Measurements from ENCODE around the gene MPDU1.

MPDU1 gene

DNA sequence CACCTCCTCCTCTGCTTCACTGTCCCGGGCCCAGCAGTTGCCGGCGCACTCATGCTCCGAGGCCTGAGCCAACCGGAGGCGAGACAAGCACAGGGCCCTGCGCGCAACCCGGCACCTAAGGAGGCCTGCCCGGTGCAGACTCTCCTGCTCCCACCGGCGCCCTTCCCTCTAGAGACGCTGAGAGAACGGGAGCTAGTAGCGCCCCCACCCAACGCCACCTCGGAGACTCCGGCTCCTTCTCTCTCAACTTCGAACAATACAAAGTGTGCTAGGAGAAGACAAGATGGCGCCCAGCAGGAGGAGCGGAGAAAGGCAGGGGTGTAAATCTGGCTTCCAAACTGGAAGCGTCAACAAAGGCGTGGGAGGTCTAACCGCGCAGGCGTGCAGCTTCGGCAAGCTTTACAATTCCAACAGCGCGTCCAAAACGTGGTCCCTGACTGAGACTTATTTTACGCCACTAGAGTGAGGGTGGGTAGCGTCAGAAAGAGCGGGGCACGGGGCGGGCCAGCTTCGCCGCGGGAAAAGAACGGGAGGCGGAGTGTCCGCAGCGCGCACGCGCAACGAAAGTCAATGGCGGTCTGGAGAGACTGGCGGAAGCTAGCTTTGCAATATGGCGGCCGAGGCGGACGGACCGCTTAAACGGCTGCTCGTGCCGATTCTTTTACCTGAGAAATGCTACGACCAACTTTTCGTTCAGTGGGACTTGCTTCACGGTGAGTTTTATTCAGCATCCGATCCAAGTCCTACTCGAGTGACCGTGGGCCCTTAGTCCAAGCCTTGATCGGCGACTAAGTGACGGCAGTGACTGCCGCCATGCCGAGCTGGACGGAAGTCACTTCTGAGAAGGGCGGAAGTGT, at the start of gene MPDU1:
TSS of gene MPDU1 (plus strand) at position 600 of the 857 bp plus-strand sequence. CDS start at position 611, 11 bp downstream.
- peak; percentile 89 for DNase-seq (ENCODE audit: low spot score)

- DNase-seq (ENCODE audit: low spot score), result no peak
Measured at GRCh38 chr17:7538050-7538449, 45.6 kb upstream of the MPDU1 start.

- no peak for DNase-seq (ENCODE audit: low spot score)
Measured at GRCh38 chr17:7538891-7539545, 44.6 kb upstream of the MPDU1 start.

DNA sequence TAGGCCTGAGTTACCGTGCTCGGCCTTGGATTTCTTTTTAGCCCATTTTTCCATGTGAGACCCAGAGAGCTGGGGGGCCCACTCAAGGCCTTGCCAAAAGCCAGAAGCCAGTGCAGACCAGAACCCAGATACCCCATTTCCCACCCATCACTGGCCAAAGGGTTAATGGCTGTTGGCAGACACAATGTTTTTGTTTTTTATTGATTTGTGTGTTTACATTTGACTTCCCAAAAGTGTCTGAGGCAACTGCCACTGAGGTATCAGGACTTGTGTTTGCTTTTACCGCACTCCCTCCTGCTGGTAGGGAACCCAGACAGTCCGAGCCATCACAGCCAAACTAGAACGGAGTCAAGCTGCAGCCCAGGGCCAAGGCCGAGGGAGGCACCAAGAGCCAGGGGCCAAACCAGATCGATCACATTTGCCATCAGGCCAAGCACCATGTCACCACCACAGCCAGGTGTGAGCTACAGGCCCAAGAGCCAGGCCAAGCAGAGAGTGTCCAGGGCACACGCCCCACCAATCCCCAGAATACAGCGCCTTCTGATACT, 42.5 kb upstream of the MPDU1 start:
- DNase-seq (ENCODE audit: low spot score), result no peak

DNA sequence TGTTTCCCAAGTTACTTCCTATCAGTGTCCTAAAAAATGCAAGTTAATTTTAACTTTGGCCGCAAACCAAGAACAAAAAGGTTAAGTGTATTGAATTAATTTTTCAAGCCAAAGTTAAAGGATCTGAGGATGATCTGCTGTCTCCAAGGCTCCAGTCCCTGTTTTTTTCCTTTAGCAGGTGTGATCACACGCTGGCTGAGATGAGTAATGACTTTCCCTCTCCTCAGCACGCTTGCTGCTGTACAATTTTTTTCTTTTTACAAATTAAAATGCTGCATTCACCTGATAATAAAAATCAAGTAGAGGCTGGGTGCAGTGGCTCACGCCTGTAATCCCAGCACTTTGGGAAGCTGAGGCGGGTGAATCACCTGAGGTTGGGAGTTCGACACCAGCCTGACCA, 38.7 kb upstream of the MPDU1 start:
- DNase-seq (ENCODE audit: low spot score), result no peak

DNA sequence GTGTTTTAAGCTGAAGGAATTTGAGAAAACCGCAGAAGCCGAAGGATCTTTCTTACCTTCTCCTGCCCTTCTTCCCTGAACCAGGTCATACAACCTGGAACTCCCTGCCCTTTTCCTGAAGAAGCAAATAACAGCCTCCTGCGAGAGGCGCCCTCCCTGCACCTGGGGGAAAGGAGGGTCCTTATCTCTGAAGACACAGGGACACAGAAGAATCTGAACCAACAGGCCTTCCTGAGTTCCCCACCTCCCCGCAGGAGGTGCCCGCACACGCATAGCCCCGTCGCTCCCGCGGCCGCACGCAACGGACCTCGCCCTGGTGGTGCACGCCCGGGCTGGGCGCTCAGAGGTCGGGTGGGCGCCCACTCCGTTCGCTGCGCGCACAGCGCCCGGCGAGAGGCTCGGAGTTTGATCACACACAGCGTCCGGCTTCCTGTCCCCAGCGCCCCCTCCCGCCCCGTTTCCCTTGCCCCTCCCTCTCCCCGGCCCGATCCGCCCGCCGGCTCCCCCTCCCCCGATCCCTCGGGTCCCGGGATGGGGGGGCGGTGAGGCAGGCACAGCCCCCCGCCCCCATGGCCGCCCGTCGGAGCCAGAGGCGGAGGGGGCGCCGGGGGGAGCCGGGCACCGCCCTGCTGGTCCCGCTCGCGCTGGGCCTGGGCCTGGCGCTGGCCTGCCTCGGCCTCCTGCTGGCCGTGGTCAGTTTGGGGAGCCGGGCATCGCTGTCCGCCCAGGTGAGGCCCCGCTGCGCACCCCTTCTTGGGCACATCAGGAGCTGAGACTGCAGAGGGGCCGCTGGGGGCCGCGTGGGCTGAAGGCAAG, 34.9 kb upstream of the MPDU1 start, which contains the start of gene TNFSF12:
TSS of gene TNFSF12 (plus strand) at position 474 of the 816 bp plus-strand sequence. CDS start at position 570, 96 bp downstream.
- DNase-seq (ENCODE audit: low spot score), result no peak

DNA sequence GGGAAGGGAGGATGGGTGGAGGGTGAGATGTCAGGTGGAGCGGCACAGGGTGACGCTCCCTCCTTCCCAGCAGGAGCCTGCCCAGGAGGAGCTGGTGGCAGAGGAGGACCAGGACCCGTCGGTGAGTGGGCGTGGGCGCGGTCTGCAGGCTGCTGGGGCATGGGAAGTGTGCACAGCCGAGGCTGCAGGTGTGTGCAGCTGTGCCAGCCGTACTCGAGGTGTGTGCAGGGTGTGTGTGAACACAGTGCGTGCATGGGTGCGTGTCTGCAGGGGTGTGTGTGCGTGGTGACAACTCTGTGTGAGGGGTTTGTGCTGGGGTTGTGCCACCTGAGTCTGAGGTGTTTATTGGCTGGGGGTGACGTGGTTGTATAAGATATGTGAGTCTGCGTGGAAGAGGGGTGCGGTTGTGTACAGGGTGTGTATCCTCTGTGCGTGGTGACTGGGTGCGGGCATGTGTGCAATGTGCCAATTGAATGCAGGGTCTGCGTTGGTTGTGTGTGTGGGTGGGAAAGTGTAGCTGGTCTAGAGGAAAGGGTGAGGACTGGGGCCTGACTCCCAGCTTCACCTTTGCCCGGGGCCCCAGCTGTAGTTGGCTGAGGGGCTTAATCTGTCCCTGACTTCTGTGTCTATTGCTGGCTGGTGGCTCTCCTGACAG, 34.1 kb upstream of the MPDU1 start:
- no peak for DNase-seq (ENCODE audit: low spot score)

DNA sequence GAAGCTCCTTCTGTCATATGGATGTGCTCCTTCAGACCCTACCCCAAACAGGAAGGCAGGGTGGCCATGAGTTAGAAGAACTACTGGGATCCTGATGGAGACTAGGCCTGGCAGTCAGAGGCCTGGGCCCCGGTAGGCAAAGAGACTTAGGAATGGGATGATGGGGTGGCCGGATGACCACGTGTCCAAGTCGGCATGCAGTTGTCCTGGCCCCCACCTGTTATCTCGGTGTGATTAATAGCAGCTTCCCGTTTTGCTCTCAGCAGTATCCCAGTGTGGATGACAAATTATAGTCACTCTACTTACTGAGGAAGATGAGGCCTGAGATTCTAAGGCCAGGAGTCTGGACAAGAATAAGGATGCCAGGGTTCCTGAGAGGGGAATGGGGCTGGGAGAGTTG, 33.3 kb upstream of the MPDU1 start:
- DNase-seq (ENCODE audit: low spot score), result no peak

DNA sequence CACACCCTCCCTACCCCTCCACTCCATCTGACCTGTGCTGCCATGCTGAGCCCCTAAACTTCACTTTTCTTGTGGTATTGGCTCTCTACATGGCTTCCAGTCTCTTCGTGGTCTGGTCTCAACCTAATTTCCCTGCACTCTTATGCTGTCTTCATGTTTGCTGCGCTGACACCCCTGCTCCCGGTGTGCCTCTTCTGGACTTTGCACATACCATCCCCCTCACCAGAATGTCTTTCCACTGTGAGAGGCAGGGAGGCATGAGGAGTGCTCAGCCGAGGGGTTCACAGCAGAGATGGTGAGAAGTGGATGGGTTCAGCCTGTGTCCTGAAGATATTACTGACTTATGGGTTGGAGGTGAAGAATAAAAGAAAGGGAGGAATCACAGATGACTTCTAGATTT, 32.3 kb upstream of the MPDU1 start:
- DNase-seq (ENCODE audit: low spot score), result no peak

DNA sequence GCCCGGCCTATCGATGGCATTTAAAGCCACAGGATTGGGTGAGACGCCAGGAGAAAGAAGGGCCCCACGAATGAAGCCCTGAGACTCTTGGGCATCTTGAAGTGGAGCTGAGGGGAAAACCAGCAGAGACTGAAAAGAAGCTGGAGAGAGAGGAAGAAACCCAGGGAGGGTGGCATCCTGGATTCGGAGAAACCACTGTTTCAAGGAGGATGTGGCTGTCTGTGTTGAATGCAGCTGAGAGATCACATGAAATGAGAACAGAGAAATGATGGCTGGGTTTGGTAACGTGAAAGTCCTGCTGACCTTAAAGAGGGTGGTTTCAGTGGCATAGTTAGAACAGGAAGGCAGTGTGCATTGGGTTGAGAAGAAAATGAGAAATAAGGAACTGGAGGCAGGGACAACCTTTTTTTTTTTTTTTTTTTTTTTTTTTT, 31.0 kb upstream of the MPDU1 start:
- no peak for DNase-seq (ENCODE audit: low spot score)

DNA sequence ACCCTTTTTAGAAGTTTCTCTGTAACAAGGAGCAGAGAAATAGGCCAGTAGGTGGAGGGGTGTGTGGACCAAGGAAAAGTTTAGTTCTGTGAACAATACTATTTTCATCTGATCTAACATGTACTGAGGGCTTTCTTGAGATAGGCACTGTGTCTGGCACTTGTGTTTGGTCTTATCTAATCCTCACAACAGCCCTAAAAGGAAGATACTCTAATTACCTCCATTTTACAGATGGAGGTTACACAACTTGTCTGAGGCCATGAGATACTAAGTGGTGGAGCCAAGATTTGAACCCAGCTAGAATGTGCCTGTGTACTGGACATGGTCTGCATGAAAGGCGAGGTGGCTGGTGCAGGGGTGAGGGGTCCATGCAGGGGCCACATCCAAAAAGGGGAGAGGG, 30.3 kb upstream of the MPDU1 start:
- no peak for DNase-seq (ENCODE audit: low spot score)

DNA sequence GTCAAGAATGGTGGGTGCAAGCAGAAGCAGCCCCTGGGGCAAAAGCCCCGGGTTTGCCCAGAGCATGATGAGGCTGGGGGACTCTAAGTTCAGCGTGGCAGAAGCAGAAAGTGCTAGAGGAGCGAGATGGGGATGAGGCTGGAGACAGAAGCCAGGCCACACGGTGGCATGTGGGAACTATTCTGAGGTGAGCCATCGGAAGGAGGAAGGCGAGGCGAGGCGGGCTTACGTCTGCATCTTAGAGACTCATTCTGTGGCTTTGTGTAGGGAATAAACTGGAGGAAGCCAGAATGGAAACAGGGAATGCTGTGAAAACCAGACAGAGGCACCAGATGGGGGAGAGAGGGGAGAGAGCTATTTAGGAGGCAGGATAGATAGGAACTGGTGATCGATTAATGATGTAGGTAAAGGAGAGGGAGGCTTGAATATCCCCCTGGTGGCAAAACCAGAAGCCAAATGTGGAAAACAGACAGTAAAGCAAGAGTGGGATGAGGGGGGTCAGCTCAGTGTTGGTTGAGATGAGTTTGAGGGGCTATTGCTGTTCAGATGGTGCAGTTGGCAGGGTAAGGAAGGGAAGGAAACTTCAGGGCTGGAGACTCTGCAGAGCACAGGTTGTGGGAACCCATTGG, 28.2 kb upstream of the MPDU1 start:
- no peak for DNase-seq (ENCODE audit: low spot score)

GRCh38 chr17:7556627-7557026, 27.0 kb upstream of the MPDU1 start:
- no peak for DNase-seq (ENCODE audit: low spot score)

DNA sequence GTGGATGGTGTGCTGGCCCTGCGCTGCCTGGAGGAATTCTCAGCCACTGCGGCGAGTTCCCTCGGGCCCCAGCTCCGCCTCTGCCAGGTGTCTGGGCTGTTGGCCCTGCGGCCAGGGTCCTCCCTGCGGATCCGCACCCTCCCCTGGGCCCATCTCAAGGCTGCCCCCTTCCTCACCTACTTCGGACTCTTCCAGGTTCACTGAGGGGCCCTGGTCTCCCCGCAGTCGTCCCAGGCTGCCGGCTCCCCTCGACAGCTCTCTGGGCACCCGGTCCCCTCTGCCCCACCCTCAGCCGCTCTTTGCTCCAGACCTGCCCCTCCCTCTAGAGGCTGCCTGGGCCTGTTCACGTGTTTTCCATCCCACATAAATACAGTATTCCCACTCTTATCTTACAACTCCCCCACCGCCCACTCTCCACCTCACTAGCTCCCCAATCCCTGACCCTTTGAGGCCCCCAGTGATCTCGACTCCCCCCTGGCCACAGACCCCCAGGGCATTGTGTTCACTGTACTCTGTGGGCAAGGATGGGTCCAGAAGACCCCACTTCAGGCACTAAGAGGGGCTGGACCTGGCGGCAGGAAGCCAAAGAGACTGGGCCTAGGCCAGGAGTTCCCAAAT, 26.4 kb upstream of the MPDU1 start:
- DNase-seq (ENCODE audit: low spot score), result no peak

DNA sequence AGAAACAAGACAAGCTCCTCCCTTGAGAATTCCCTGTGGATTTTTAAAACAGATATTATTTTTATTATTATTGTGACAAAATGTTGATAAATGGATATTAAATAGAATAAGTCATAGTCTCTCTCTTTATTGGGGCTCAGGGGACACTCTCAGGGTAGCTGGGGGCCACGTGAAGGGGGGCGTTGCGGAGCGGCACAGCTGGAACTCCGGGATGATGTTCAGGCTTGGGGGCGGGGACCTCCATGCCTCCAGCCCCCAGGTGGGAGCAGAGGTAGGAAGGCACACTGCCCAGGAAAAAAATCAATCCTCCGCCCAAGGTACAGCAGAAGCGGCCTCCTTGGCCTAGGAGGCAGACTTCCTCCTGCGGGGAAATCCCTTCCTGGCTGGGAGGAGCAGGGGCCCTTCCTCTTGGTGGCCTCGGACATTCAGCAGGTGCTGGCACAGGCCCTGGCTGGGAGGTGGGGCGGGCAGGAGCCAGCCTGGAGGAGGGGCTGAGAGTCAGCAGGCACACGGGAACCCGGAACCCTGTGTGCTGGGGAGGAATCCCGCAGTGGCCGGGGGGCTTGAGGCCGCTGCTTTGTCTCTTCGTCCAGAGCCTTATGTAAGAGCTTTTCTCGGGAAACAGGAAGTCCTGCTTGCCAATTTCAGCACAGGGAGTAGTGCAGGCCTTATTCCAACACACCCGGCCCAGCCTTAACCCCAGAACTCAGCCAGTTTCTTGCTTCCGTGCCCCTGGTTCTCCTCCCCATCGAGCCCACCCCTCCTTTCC, 25.7 kb upstream of the MPDU1 start:
- no peak for DNase-seq (ENCODE audit: low spot score)

DNA sequence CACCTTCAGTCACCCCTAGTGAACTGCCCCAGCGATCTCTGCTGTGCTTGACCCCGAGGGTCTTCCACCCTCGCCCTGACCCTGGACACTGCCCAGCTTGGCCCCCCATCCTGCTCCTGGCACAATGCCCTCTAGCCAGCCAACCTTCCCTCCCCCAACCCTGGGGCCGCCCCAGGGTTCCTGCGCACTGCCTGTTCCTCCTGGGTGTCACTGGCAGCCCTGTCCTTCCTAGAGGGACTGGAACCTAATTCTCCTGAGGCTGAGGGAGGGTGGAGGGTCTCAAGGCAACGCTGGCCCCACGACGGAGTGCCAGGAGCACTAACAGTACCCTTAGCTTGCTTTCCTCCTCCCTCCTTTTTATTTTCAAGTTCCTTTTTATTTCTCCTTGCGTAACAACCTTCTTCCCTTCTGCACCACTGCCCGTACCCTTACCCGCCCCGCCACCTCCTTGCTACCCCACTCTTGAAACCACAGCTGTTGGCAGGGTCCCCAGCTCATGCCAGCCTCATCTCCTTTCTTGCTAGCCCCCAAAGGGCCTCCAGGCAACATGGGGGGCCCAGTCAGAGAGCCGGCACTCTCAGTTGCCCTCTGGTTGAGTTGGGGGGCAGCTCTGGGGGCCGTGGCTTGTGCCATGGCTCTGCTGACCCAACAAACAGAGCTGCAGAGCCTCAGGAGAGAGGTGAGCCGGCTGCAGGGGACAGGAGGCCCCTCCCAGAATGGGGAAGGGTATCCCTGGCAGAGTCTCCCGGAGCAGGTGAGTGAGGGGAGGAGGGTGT, 24.9 kb upstream of the MPDU1 start, which contains the start of gene TNFSF13:
TSS of gene TNFSF13 (plus strand) at position 207 of the 776 bp plus-strand sequence. CDS start at position 497, 290 bp downstream.
- DNase-seq (ENCODE audit: low spot score), result no peak

DNA sequence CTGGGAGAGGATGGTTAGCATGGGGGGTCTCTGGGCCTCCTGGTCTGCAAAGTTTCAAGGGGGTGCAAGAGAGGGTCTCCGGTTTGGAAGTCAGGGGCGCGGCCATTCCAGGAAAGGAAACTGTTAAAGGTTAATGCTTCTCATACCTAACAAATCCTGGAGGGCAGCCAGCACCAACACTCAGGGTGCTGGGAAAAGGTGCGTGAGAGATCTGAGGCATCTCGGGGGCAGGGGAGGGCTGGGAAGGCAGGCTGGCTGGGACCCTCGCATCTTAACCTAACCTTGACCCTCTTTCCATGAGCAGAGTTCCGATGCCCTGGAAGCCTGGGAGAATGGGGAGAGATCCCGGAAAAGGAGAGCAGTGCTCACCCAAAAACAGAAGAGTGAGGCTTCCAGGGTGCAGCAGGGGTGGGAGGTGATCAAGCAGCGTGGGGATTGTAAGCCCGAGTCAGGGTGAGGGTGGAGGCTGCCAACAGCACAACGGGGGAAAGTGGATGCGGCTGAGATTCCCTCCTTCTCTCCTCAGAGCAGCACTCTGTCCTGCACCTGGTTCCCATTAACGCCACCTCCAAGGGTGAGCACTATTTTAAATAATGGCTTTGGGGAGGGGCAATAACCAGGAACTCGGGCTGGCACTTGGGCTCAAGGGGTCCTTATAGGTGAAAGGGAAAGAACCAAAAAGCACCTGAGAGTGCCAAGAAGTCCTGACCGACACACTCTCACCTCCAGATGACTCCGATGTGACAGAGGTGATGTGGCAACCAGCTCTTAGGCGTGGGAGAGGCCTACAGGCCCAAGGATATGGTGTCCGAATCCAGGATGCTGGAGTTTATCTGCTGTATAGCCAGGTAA, 24.1 kb upstream of the MPDU1 start:
- DNase-seq (ENCODE audit: low spot score), result no peak
